Large intestine (tissue), 3 donors: ENCODE results near the gene UBE2M. TPM values are rescaled to one million over a fixed set of nuclear protein-coding genes. Genes with fewer than 3 reads are reported as not detected.
A peak's percentile ranks its signal among the peaks of the same experiment; 100 is the strongest.

Experiments used
- DNase-seq, 2 donors: peaks; one replicate each; pipeline versions ENCODE4 v3.0.0 to v3.0.0-alpha.2; 2013
- H3K27ac ChIP-seq: one replicate; pipeline ENCODE4 v1.5.1; 2013; ENCODE audit warnings: low read length
- H3K27me3 ChIP-seq: 2 replicates; pipeline ENCODE4 v1.6.1; 2013; ENCODE audit warnings: low read length; ENCODE audit not compliant: control insufficient read depth, insufficient read depth
- H3K36me3 ChIP-seq: 2 replicates; pipeline ENCODE4 v1.6.1; 2013; ENCODE audit warnings: low read length; ENCODE audit not compliant: control insufficient read depth, insufficient read depth
- H3K4me1 ChIP-seq: one replicate; pipeline ENCODE4 v1.6.1; 2013; ENCODE audit warnings: low read length; ENCODE audit not compliant: control insufficient read depth, insufficient read depth
- H3K4me3 ChIP-seq: one replicate; pipeline ENCODE4 v1.5.1; 2013; ENCODE audit warnings: low read length
- H3K9me3 ChIP-seq: one replicate; pipeline ENCODE4 v1.6.1; 2013; ENCODE audit warnings: mild to moderate bottlenecking, low read depth, low read length, moderate library complexity; ENCODE audit not compliant: control insufficient read depth
- WGBS: methylation state at CpG from one replicate; pipeline ENCODE4 v1.1.5; 2013; ENCODE audit warnings: low lambda C conversion rate; ENCODE audit not compliant: insufficient coverage; 5-methylcytosine and 5-hydroxymethylcytosine counted together
- polyA plus RNA-seq: library from polyadenylated mRNA; unstranded; fragments of 120-200 nt; gene quantifications from one replicate; pipeline ENCODE4 v1.2.1, GENCODE V29; 2013

The UBE2M gene
- polyA plus RNA-seq, 1 donor, result 56.0 TPM

DNA sequence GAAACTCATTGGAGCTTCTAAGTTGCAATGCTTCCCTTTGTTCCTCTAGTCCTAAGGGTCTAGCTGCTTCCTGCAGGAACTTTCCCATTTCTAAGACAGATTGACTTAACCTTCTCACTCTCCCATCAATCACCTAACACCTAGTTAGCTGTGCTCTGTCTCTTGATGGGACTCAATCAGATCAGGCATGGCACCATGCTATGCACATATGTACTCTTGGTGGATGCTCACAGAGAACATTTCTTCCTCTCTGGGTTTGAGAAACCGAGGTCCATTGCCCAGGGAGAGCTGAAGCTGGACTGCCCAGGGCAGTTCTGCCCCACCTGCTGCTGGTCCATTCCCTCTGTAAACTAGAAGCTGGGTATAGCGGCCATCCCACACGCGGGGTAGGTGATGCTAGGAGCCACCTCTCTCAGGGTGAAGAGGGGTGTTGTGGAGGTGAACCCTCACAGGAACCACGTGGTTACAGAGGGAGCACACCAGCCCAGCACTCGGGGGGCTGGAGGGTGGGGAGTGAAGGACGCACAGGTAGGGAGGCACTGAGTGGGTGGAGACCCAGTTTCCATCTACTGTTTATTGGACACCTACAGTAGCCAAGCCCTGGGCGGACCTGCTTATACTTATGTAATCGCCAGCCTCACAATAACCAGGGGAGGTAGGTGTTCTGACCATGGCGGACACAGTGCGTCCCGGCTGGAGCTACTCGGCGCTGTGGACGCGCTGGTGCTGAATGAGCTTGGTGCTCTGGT, 3.1 kb upstream of the UBE2M start:
- peaks cover 28% of the 10 kb centered on the region for H3K4me1 ChIP-seq
- peaks cover 11% of the 10 kb centered on the region for H3K36me3 ChIP-seq
- H3K27ac ChIP-seq, result no peak overlapping the region
- DNase-seq, result no peak
- WGBS, result no CpG with 5 or more reads among the region's 16 CpGs
- peaks cover 27% of the 10 kb centered on the region for H3K27me3 ChIP-seq
- H3K9me3 ChIP-seq, result peaks cover 2% of the 10 kb centered on the region
- peak overlapping the region; percentile 37 for H3K4me3 ChIP-seq

DNA sequence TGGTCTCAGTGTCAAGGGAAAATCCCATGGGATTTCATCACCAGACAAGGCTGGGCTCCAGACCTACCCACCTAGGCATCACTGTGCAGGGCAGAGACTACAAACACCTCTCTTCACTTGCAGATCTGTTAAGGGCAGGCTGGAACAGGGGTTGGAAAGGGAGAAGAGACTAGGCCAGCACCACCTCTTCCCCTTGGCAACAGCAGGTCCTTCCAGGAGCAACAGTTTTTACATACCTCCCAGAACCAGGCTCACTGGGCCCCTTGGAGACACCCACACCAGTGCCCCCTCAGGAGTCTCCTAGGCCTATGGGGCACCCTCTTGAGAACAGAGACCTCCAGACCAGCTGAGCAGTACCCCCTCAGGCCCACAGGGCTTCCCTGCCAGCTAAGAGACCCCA, 2.5 kb upstream of the UBE2M start:
- Histone ChIP-seq H3K4me1 (peaks cover 35% of the 10 kb centered on the region), H3K9me3 (peaks cover 2% of the 10 kb centered on the region), H3K27me3 (peaks cover 27% of the 10 kb centered on the region), H3K4me3 (no peak overlapping the region), H3K27ac (no peak overlapping the region), H3K36me3 (peaks cover 14% of the 10 kb centered on the region)
- no peak for DNase-seq

DNA sequence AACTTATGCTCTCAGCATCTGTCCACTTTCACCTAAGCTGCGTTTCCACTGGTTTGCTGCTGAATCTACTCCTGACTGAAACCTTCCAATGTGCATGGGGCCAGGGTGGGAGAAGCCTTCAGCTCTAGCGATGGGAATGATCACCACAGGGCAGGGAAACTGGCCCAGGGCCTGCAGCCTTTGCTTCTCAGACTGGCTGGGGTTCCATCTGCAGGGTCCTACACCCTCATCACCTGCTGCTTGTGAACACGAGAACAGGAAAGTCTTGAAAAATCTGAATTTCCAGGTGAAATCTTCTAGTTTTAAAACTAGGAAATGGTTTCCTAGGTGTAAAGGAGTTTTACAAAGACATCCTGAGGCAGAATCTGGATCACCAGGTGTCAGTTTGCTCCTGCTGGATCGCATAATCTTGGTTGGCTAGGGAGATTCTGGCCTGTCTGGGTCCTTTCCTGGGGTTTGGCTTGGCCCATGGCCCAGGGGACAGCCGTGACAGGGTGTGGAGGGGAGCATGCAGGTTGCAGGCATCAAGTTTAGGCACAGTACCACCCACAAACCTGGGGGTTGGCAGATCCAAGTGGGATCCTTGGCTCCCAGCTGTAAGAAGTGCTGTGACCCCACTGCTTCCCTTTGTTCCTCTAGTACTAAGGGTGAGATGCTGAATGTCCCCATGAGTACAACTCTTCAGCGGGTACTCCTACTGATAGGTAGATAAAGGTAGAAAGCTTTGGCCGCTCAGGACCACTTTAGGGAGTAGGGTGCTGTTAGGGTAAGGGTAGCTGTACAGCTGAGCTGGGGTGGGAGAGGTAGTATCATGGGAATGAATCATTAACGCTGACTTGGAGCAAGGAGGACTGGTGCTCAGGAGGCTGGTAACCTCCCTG, 1.8 kb upstream of the UBE2M start:
- peaks cover 27% of the 10 kb centered on the region for H3K27me3 ChIP-seq
- peaks cover 2% of the 10 kb centered on the region for H3K9me3 ChIP-seq
- H3K4me3 ChIP-seq, result peak overlapping the region; percentile 70
- peaks cover 41% of the 10 kb centered on the region for H3K4me1 ChIP-seq
- H3K27ac ChIP-seq, result peak overlapping the region; percentile 94
- WGBS, result no CpG with 5 or more reads among the region's 8 CpGs
- peaks cover 18% of the 10 kb centered on the region for H3K36me3 ChIP-seq
- DNase-seq, result no peak

DNA sequence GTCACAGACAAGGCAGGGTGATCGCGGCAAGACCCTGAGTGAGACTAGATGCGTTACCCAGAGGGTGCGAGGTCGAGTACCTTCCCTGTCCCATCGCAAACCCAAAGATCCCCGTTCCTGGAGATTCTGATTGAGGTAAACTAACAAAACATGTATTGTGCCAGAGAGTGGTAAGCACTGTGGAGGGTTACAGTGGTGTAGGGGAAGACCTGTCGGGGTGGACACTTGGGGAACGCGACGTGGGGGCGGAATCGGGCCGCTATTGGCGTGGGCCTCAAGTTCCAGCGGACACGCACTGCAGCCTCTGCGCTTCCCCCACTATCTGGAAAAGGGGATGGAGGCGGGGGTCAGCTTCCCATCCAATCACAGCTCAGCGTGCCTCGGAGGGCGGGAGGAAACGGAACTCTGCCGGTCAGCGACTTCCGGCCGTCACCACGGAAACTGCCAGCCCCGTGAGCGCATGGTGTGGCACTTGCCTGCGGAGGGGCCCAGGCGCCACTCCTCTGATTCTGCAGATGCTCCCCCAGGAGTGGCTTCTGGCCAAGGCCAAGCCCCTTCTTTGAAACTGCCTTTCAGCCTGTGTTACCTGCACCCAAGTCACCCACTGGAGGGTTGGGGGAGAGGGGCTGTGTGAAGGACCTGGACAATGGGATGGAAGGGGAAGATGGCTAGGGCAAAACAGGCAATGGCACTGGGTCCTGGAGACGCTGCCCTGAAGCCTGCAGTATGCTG, 1.0 kb upstream of the UBE2M start:
- peaks cover 42% of the 10 kb centered on the region for H3K4me1 ChIP-seq
- WGBS, result no CpG with 5 or more reads among the region's 33 CpGs
- H3K36me3 ChIP-seq, result peaks cover 18% of the 10 kb centered on the region
- H3K4me3 ChIP-seq, result peak overlapping the region; percentile 70
- DNase-seq, result peak; percentile 89 to 93
- peaks cover 2% of the 10 kb centered on the region for H3K9me3 ChIP-seq
- peaks cover 27% of the 10 kb centered on the region for H3K27me3 ChIP-seq
- peak overlapping the region; percentile 94 for H3K27ac ChIP-seq

DNA sequence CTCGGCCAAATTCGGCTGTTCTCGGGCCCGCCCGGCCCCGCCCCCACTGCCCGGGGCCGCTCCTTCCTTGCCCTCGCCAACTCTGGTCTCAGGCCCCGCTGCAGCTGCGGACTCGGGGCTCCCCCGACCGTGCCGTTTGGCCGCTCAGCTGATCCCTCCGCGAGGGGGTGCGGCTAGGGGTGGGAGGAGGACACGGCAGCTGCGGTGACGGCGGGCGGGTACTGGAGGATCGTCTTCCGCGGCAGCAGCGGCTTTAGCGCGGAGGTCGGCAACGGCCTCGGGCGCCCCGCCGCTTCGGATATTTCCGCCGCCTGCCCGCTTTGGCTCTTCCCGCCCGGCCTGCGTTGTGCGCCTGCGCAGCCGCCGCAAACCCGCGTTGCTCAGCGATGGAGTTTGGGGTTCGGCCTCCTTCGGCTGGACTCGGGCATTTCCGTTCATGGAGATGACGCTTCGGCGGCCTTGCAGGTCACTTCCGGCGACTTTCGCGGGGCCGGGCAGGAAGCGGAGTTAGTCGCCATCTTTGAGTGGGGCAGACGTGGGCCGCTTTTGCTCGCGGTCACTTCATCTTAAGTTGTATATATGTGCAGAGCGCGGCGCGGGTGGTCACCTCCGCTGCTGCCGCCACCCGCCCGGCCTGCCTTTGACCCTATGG, 338 bp upstream of the UBE2M start:
- peaks cover 2% of the 10 kb centered on the region for H3K9me3 ChIP-seq
- DNase-seq, result peak; percentile 99
- peaks cover 47% of the 10 kb centered on the region for H3K4me1 ChIP-seq
- H3K27me3 ChIP-seq, result peaks cover 24% of the 10 kb centered on the region
- H3K27ac ChIP-seq, result peak overlapping the region; percentile 94
- WGBS, result no CpG with 5 or more reads among the region's 76 CpGs
- H3K4me3 ChIP-seq, result peak overlapping the region; percentile 70
- peaks cover 19% of the 10 kb centered on the region for H3K36me3 ChIP-seq

DNA sequence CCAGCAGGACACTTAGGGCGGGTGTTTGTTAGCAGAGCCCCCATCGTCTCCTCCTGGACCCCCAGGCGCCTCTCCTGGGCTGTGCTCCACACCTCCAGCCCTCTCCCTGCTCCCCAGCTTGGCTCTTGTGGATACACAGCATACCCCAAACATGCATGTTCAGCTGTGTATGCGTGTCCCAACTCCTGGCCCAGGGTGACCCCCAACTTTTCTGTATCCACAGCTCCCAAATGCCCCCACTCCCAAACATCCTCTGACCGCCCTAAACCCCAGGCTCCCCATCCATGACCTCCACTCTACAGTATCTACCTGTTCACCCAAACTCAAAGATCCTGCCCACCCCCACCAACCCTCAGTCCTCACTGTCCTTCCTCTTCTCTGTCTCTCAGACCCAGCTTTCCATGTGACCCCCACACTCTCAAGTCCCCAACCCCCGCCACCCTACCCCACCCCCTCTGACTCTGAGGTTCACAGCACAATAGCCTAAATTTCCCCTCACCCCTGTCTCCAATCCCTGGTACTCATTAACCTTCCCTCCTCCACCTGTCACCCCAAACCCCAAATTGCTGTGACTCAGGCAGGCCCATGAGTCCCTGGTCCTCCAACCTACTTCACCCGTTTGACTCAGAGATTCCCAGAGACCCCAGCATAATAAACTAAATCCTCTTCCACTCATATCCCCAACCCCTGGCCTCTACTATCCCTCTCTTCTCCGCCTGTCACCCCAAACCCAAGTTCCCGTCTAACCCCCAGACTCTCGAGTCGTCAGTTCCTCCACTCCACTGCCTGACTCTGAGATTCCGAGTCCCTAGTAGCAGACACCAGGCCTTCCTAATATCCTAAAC, 968 bp downstream of the UBE2M start:
- peaks cover 49% of the 10 kb centered on the region for H3K4me1 ChIP-seq
- 0% methylated on average over 1 of the region's 12 CpGs for WGBS
- H3K27ac ChIP-seq, result peak overlapping the region; percentile 90
- no peak for DNase-seq
- H3K9me3 ChIP-seq, result peaks cover 2% of the 10 kb centered on the region
- peaks cover 30% of the 10 kb centered on the region for H3K36me3 ChIP-seq
- H3K27me3 ChIP-seq, result peaks cover 14% of the 10 kb centered on the region
- H3K4me3 ChIP-seq, result peak overlapping the region; percentile 93

DNA sequence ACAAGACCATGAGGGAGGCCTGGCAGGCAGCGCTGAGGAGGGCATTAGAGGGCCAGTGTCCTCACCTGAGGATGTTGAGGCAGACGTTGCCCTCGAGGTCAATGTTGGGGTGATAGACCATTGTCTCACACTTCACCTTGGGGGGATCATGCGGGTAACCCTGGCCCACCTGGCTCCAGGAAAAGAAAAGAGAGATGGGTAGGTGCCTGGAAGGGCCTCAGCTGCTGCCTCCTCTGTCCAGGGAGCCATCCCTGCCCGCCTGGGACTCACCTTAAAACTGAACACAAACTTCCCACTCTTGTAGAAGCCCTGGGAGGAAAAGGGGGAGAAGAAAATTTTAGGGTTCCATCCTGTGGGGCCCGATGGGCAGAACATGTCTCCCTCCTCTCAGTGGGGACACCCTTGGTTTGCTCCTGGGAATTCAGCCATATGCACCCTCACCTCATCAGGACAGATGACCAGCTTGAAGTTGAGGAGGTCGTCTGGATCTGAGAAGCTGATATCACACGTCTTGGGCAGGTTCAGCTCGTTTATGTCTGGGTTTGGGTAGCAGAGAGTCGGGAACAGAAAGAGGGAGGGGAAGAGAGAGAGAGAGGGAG, 1.7 kb downstream of the UBE2M start:
- no peak for DNase-seq
- no CpG with 5 or more reads among the region's 10 CpGs for WGBS
- peaks cover 8% of the 10 kb centered on the region for H3K27me3 ChIP-seq
- H3K9me3 ChIP-seq, result no peaks in the 10 kb centered on the region
- H3K27ac ChIP-seq, result peak overlapping the region; percentile 90
- H3K36me3 ChIP-seq, result peaks cover 38% of the 10 kb centered on the region
- H3K4me3 ChIP-seq, result peak overlapping the region; percentile 93
- H3K4me1 ChIP-seq, result peaks cover 43% of the 10 kb centered on the region

DNA sequence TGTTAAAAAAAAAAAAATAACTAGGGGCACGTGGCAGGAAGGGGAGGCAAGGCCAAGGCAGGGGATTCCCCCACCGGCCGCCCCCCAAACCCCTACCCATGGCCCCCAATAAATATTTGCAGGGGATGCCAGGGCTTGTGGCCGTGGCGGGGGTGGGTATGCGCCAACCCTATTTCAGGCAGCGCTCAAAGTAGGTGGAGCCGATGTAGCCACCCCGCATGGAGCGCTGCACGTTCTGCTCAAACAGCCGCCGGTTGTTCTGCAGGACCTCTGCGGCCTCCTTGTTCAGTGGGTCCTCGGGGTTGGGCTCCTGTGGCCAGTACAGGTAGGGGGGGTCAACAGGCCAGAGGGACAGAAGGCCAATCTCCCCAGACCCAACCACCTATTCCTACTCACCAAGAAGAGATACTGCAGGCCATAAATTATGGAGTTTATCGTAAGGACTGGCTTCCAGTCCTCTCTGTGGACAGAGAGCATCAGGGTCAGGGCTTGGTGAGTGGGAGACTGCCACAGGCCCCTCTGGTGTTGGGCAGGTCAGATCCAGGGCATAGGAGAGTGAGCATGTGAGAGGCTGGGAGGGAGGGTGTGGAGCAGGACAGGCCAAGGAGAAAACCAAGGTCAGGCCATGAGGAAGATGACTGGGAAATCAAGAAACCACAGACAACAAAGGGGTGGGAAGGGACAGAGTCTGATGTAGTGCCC, 2.3 kb downstream of the UBE2M start:
- no CpG with 5 or more reads among the region's 16 CpGs for WGBS
- DNase-seq, result no peak
- Histone ChIP-seq H3K27ac (no peak overlapping the region), H3K4me1 (peaks cover 40% of the 10 kb centered on the region), H3K27me3 (peaks cover 2% of the 10 kb centered on the region), H3K36me3 (peaks cover 44% of the 10 kb centered on the region), H3K4me3 (no peak overlapping the region), H3K9me3 (no peaks in the 10 kb centered on the region)
